Fibroblast of upper back skin (primary cell): ENCODE data around the gene MORN5.

Experiments
- DNase-seq: peaks from one replicate; pipeline ENCODE4 v3.0.0-alpha.2; 2013

Gene MORN5

DNA sequence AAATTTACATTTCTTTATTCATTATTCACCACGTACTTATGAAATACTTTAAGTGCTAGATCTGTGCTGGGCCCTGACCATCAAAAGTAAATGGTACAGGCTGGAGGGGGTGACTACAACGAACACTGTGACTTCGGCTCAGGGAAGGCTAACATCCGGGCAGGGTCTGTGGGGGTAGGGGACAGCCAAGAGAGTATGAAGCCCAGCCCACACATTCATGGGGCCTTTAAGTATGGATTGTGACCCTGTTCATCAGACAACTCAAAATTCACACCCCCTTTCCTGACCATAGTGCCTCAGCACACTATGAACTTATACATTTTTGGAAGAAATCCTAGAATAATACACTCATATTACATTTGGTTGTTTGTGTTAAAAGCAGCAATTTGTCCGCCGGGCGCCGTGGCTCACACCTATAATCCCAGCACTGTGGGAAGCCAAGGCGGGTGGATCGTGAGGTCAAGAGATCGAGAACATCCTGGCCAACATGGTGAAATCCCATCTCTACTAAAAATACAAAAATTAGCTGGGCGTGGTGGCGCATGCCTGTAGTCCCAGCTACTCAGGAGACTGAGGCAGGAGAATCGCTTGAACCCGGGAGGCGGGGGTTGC is 33.3 kb downstream of the MORN5 start:
- DNase-seq: no peak

DNA sequence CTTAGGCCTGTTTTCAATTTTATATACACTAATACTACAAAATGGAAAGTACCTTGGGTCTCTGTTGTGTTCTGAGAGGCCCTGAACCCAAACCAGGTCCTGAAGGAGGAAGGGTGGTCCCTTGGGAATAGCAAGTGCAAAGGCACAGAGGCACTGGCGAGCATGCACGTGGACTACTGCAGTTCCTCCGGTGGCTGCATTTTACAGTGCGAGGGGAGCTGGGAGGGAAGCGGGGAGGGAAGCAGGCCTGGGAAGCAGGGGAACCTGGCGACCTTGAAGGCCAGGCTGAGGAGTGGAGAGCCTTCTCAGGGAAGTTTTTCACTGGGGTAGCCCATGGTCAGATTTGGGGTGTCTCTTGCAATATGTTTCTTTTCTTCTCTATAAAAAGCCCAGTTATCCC is 33.9 kb downstream of the MORN5 start:
- DNase-seq: no peak

DNA sequence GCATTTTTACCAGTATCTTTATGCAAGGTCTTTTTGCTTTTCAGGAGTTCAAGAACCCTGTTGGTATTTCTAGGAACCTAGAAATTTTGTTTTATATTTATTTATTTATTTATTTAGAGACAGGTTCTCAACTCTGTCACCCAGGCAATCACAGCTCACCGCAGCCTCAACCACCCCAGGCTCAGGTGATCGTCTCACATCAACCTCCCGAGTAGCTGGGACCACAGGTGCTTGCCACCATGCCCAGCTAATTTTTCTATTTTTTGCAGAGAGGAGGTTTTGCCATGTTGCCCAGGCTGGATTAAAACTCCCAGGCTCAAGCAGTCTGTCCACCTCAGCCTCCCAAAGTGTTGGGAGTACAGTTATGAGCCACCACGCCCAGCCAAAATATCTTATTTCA is 36.2 kb downstream of the MORN5 start:
- no peak for DNase-seq

DNA sequence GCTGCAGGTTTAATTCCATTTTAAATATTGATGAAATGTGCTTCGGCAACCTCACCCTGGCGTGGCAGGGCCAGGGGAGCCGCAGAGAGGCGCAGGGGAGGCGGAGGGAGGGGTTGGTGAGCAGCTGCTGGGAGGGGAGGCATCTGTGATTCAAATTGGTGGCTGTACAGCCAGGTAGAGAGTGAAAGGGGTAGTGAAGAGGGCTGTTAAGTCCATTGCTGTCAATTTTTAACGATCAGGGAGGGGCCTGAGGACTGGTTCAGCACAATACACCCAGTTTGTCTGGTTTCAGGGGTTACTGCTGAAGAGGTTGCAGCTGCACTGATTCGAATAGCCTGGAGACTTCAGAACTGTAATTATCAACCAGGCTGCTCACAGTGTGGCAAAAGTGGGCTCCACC is 37.7 kb downstream of the MORN5 start:
- DNase-seq: no peak

DNA sequence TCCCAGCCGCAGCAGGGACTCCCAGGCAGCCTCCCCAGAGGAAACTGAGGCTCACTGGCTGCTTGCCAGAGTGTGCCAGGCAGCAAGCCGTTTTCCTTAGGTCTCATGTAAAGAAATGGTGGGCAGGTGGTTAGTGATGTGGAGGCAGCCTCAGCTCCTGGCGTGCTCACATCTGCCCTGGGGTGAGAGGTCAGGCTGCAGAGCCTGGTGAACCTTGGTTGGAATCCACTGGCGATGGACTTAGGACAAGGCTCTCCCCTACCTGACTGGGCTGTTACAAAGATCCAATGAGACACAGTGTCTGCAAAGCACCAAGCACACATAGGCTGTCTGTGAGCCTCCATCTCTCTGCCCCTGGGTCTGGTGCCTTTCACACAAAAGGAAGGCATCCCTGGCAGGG is 38.2 kb downstream of the MORN5 start:
- DNase-seq: no peak

DNA sequence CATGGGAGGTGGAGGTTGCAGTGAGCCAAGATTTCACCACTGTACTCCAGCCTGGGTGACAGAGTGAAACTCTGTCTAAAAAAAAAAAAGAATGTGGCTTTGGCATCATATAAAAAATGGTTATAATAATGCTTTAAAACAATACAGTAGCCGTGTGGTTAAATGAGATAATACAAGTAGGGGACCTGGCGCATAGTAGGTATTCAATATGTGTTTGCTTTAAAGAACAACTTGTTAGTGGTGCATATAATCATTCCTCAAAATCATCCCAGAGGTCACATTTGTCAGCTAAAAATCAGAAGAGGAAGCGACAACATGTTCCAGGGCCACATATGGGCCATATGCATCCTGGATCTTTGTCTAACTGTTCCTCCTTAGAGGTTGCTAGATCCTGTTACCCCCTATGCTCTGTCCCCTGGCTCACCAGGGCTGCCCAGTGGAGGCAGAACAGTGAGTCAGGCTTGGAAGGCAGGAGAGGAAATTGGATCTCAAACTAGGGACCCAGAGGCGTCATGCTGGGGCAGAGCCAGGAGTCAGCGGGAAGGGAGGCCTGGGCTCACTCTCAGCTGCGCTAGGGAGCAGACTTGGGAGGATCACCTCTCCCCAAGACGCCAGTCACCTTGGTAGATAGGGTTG is 41.4 kb downstream of the MORN5 start:
- DNase-seq: peak; percentile 52

DNA sequence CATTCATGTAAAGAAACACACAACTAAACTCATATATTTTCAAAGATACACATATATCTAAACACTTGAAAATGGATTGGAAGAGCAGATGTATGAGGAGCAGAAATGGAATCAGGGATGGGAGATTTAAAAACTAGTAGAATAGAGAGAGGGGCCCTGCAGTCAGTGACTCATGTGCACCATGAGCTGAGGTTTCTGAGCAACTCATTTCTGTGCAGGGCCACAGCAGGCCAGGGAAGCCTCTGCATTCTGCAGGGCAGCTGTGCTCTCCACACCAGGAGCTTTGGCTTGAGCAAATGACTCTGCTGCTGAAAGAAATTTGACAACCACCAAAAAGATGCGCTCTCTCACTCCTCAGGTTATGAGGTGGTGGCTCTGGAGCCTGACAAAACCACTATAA is 41.9 kb downstream of the MORN5 start:
- DNase-seq: peak; percentile 40

DNA sequence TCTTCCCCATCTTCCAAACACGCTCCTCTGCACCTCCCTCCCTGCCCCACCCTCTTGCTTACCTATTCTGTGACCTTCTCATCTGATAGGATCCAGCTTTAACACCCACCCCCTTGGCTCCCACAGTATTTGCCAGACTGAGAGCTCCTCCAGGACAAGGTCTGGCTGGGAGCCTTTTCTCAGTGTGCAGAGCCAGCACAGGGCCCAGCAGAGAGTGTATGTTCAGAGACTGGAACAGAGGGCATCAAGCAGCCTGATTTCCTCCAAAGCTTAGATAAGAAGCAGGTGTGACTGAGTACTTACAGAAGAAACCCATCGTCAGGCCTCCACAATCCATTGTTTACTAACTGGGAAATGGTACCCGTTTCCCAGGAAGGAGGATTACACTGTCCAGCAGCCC is 42.4 kb downstream of the MORN5 start:
- DNase-seq: no peak

DNA sequence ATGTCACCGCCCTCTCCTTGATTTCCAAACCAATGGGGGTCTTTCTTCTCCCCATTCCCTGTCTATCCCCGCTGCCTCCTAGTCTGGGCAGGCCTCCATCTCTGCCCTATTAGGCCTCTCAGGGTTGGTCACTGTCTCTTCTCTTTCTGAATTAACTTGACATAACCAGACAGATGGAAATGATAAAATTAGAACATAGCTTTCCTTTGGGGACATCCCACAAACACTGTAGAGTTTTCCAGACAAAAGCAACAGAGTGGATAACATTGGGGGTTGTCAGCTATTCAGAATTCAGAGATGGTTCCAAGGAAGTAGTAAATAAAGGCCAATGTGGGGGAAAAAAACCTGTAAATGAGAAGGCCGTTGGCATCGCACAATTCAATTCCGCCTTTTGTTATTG is 44.3 kb downstream of the MORN5 start:
- DNase-seq: no peak

DNA sequence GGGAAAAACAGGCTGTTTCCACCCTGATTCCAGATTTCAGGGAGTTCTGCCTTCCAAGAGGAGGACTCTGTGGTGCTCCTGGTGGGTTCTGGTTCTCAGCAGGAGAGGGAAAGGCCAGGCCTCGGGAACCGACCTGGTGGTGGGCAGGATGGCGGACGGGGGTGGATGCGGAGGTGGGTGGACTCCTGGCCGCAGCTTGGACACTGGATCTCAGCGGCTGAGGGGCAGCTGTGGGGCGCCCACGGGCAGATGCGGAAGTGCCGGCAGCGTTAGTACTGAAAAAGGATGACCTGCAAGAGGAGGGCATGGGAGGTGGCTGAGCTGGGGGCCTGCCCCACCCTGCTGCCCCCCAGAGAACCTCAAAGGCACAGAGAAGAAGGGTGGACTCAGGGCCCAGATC is 44.8 kb downstream of the MORN5 start:
- DNase-seq: no peak

DNA sequence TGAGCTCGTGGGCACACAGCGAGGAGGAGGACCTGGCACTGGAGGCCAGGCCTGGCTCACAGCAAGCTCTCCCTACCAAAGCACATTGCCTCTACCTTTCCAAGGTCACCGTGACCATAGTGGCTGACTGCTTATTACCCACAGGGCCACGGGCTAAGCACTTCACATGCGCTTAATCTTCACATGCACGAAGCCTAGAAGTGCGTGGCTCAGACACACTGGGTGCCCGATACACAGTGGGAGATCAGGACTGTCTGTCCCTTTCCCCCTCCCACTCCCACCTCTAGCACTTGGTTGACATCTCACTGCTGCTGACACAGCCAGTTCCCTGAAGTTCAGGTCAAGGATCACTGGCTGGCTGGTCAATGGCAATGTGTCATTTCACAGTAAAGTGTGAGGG is 45.5 kb downstream of the MORN5 start:
- no peak for DNase-seq

DNA sequence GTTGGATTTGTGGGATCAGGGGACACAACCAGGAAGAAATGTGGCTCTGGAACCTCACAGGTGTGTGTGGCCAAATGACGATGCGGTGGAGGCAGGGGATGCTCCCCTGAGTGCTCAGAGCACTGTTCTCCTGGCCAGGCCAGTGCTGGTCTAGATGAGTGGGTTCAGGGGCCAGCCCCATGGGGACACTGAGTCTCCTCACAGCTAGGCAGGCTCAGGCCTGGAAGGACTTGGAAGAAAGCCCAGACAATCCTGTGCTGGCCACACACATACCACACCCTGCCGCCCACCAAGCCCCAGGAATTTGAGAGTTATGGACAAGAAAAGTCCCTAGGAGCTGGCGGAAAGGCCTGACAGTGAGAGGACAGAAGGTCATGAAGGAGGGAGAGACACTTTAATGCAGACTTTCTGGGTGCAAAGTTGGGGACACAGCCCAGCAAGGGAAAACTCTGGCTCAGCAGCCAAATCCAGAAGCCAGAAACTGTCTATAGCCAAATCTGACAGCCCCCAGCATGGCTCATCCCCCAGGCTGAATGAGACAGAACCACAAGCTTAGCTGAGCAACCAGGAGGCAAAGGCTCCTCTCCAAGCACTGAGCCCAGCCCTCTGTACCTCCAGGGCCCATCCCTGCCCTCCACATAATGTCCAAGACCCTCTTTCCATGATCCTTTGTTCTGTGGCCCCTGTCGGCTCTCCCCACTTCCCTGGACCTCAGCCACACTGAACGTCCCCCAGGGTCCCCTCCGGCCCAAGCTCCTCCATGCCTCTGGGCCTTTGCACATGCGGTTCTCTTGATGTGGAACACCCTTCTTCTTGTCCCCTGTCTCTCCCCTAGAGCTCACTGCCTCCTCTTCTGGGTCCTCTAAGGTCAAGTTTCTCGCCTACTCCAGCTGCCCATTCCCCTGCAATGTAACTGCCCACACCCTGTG is 46.7 kb downstream of the MORN5 start:
- peak; percentile 88 for DNase-seq

DNA sequence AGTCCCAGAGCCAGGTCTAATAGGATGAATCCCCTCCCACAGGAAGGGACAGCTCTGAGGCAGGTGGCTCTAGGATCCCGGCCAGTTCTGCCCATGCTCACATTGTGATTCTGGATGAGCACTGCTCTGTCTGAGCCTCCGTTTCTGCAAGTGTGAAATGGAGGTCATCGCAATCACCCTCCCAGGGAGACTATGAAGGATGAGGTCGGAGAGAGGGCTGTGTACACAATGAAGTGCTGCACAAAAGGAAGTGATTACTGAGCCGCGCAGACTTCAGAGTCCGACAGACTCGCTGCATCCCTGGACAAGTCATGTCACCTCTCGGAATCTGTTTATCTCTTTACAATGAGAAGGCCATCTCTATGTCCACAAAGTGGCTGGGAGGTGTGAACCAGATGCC is 47.4 kb downstream of the MORN5 start:
- no peak for DNase-seq

DNA sequence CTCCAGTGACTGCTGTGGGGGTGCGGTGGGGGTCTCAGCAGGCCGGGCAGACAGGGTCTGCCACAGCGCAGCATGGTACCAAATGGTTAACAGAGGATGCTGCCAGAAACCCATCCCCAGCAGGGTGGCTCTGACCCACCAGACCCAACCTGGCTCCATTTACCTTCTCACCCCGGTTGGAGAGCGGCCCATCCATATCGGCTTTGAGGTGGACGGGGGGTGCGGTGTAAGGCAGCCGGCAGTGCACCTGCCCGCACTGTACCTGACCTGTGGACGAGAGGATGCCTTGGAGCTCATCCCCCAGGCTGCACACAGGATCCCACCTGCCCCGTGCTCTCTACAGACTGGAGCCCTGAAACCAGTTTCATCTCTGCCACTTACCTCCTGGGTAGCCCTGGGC is 49.7 kb downstream of the MORN5 start:
- no peak for DNase-seq

DNA sequence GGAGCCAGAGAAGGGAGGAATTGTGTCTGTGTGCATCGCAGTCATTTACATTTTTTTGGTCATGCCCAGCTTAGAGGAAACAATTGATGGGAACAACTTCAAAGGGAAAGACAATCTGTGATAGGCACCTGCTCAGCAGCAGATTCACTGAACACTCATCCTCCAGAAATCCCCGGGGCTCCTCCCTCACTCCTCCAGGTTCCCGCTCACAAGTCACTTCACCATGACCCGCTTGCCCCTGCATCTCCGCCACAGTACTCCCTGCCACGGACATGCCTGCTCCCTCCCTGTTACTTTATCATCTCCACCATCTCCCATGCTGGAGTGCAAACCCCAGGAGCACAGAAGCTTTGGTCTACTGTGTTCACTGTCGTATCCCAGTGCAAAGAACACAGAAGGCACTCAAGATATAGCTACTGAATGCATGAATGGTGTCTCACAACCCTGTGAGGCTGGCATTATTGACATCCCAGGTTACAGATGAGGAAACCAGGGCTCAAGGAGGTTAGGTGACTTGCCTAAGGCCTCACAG is 52.8 kb downstream of the MORN5 start:
- no peak for DNase-seq

DNA sequence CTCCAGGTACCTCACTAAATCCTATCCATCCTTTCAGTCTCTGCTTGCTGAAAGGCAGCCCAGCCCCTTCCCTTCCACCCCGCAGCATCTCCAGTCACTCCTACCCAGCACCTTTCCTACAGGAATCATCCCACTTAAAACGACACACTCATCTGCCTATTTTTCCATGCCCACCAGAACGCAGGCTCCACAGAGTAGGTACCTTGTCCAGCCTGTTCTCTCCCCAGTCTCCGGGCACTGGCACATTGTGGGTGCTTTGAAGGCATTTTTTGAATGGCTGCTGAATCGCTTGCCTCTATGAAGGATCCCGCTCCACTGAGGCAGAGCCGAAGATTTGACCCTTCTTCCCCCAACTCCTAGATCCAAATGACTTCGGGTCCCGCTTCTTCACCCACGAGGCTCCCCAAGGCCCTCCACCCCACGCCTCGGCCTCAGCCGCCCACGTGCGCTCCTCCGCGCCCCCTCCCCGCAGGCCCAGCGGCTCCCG is 53.4 kb downstream of the MORN5 start:
- no peak for DNase-seq

DNA sequence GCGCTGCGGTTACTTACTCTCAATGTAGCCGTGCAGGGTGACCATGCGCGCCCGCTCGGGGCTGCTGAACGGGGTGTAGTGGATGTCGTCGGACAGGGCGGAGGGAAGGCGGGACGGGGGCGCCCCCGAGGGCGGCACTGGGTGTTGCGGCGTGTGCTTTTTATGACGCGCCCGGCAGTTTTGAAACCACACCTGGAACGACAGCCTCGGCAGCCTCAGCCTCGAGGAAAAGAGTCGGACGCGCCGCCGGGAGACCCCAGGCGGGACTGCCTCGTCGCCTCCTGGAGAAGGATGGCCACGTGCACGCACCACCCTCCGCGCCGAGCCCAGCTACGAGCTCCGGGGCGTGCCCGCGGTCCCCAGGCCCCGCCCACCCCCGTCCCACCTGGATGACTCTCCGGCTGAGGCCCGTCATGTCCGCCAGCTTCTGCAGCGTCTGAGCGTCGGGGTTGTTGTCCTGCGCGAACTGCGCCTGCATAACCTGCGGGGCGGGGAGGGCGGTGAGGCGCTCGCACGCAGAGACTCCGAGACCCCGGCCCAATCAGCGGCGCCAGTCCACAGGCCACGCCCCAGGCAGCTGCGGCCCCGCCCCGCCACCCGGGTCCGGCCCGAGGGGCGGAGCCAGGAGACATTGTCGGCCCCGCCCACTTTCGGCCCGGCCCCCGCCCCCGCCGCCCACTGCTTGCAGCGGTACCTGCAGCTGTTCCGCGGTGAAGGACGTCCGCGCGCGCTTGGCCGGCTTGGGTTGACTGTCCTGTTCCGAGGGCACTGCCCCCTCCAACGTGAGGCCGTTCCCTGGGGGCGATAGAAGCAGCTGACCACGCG is 54.1 kb downstream of the MORN5 start:
- no peak for DNase-seq

DNA sequence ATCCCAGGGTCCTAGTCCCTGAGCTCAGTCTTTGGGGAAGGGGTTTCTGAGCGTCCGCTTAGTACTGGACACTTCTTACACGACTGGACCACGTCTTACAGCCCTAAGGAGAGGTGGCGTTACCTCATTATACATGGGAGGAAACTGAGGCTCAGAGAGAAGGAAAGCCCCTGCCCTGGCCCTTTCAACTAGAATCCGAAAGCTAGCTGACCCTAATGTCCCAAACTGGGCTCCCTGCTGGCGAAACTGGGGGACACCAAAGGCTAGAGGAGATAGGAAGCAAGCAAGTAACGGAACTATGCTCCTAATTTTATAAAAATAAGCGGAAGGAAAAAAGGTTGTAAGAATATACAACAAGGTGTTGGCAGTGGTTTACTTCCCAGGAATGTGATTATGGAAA is 54.8 kb downstream of the MORN5 start:
- DNase-seq: no peak

DNA sequence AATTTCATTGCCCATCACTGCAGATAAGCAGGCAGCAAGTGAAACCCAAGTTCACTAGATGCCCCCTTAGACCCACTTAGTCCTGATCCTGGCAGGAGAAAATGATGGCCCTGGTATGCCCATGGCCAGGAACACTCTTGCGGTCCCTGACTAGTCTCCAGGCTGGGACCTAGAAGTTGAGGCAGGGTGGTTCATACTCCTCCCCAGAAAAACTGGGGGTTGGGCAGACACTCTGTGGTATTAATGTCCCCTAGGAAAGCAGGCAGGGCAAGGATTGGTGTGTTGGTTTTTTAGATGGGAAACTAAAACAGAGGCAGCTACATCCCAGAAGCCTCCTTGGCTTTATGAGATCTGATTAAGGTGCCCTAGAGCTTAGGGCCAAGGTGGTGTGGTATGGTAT is 56.0 kb downstream of the MORN5 start:
- DNase-seq: no peak

DNA sequence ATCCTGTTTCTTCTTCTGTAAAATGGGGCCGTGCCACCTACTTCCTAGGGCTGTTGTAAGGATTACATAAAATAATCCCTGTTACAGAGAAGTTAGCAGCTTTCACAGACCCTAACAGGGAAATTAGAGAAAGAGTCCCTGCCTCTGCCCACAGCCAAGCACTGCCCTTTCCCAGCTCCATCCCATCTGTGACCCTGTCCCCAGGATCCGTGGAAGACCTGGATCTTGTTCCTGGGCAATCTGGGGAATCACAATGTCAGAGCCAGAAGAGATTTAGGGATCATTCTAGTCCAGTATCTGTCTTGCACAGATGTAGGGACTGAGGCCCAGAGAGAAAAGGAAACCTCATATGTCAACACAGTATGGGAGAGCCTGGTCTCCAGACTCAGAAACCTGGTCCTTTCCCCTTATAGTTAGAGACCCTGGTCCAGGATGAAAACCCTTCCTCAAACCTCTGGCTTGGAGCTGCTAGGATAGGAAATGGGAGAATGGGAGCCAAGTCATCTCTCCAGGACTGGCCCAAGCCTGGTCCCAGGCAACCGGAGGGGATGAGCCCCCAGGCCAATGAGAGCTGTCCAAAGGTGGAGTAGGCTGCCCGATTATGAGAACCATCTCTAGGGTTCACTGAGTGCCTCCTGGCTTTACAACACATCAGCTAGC is 56.6 kb downstream of the MORN5 start:
- DNase-seq: no peak

DNA sequence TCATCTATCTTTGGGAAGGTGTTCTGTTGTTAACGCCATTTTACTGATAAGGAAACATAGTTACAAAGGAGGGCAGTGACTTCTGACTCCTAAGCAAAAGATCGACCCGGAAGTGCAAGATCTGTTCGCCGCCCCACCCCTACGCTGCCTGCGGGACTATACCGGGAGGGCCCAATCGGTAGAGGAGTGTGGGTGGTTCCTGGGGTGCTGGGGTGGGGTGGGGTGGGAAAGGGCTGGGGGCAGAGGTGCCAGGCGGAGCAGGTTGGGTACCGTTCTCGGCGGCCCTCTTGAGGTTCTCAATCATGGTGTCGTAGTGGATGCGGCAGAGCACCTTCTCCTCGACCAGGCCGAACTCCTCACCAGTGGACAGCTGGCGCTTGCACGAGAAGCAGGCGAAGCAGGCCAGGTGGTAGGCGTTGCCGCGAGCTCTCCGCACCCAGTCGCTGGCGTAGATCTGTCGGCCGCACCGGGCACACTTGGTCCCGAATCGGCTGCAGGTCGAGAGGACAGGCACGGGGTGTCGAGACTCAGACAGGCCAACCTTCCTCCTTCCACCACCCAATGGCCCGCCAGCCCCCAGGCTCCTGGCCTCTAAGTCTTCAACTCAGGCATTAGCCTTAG is 57.2 kb downstream of the MORN5 start:
- DNase-seq: no peak

DNA sequence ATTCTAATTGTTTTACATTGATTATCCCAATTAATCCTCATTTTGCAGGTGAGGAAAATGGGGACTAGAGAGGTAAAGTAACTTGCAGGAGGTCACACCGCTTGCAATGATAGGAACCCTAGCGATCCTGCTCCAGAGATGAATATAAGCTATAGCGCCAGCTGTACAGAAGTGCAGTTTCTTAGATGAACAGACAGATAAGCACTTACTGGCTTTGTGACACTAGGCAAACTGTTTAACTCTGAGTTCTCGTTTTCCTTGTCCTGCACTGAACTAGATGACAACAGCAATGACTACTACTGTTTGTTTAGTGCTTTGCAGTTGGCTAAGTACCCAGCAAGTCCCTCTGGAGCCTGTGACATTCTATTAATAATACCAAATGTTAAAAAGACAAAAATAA is 57.9 kb downstream of the MORN5 start:
- DNase-seq: no peak
